ENCODE data around the gene SENP1.

The SENP1 gene

GRCh38 chr12:48029491-48030172, 76.2 kb downstream of the SENP1 start:
- FAIRE-seq = no peak
- TF ChIP-seq POLR2A (IDR thresholded peaks at IDR 0.05; ENCODE audit: low read depth, low read length) = no peak
- no peak for DNase-seq (ENCODE audit: insufficient read length, low spot score)

- TF ChIP-seq POLR2A (IDR thresholded peaks at IDR 0.05; ENCODE audit: low read depth, low read length) = no peak
- FAIRE-seq = no peak
- no peak for DNase-seq (ENCODE audit: insufficient read length, low spot score)
Measured at GRCh38 chr12:48028541-48029431, 77.1 kb downstream of the SENP1 start.

- DNase-seq (ENCODE audit: insufficient read length, low spot score) (no peak), FAIRE-seq (no peak)
Measured at GRCh38 chr12:48027183-48028002, 78.5 kb downstream of the SENP1 start.

GRCh38 chr12:48026060-48026827, 79.6 kb downstream of the SENP1 start:
- DNase-seq (ENCODE audit: insufficient read length, low spot score) (no peak), FAIRE-seq (no peak)
- no peak for TF ChIP-seq POLR2A (IDR thresholded peaks at IDR 0.05; ENCODE audit: low read depth, low read length)

More at GRCh38 chr12:48027183-48028002, 78.5 kb downstream of the SENP1 start:
- no peak for TF ChIP-seq POLR2A (IDR thresholded peaks at IDR 0.05; ENCODE audit: low read depth, low read length)

GRCh38 chr12:48025281-48025680, 80.6 kb downstream of the SENP1 start:
- DNase-seq (ENCODE audit: insufficient read length, low spot score) (no peak), FAIRE-seq (no peak)
- TF ChIP-seq POLR2A (IDR thresholded peaks at IDR 0.05; ENCODE audit: low read depth, low read length) = no peak

- no peak for TF ChIP-seq POLR2A (IDR thresholded peaks at IDR 0.05; ENCODE audit: low read depth, low read length)
- DNase-seq (ENCODE audit: insufficient read length, low spot score) (no peak), FAIRE-seq (no peak)
Measured at GRCh38 chr12:48024735-48025134, 81.1 kb downstream of the SENP1 start.

GRCh38 chr12:48023386-48023785, 82.5 kb downstream of the SENP1 start:
- DNase-seq (ENCODE audit: insufficient read length, low spot score) (no peak), FAIRE-seq (no peak)
- TF ChIP-seq POLR2A (IDR thresholded peaks at IDR 0.05; ENCODE audit: low read depth, low read length) = no peak

GRCh38 chr12:48022676-48023385, 83.0 kb downstream of the SENP1 start:
- FAIRE-seq = no peak
- no peak for DNase-seq (ENCODE audit: insufficient read length, low spot score)
- no peak for TF ChIP-seq POLR2A (IDR thresholded peaks at IDR 0.05; ENCODE audit: low read depth, low read length)

GRCh38 chr12:48022180-48022521, 83.7 kb downstream of the SENP1 start:
- TF ChIP-seq POLR2A (IDR thresholded peaks at IDR 0.05; ENCODE audit: low read depth, low read length) = no peak
- FAIRE-seq (no peak), DNase-seq (ENCODE audit: insufficient read length, low spot score) (no peak)

GRCh38 chr12:48021485-48022179, 84.2 kb downstream of the SENP1 start:
- no peak for FAIRE-seq
- no peak for TF ChIP-seq POLR2A (IDR thresholded peaks at IDR 0.05; ENCODE audit: low read depth, low read length)
- no peak for DNase-seq (ENCODE audit: insufficient read length, low spot score)

- no peak for TF ChIP-seq POLR2A (IDR thresholded peaks at IDR 0.05; ENCODE audit: low read depth, low read length)
- FAIRE-seq (no peak), DNase-seq (ENCODE audit: insufficient read length, low spot score) (no peak)
Measured at GRCh38 chr12:48019639-48020265, 86.1 kb downstream of the SENP1 start.

GRCh38 chr12:48018618-48018995, 87.3 kb downstream of the SENP1 start:
- no peak for TF ChIP-seq POLR2A (IDR thresholded peaks at IDR 0.05; ENCODE audit: low read depth, low read length)
- DNase-seq (ENCODE audit: insufficient read length, low spot score) (no peak), FAIRE-seq (no peak)

Data from H54 (cell line).